Measurements from ENCODE around the gene IRX3. TPM values are rescaled to one million over a fixed set of nuclear protein-coding genes. Genes with fewer than 3 reads are reported as not detected.

The IRX3 gene
- total and polyA plus RNA-seq, 2 experiments from 2014 or later: 0.90 to 1.6 TPM

DNA sequence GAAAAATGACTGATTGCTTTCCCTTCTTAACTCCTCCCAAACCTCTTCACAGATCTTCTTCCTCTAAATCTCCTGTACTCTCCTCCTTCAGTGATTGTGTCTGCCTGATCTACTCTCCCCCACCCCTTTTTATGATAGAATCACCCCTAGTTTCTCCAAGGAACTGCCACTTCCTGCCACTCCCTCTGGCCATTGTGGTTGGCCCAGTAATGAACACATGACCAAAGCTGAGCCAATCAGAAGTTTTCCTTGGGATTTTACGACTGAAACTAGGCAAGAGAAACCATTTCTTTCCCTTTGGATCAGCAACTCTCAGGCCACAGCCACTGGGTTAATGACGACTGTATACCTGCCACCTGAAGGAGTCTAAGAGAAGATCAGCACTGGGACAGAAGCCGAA lies 15.9 kb downstream of the IRX3 start (continued):
- TF ChIP-seq, protein P1, sequence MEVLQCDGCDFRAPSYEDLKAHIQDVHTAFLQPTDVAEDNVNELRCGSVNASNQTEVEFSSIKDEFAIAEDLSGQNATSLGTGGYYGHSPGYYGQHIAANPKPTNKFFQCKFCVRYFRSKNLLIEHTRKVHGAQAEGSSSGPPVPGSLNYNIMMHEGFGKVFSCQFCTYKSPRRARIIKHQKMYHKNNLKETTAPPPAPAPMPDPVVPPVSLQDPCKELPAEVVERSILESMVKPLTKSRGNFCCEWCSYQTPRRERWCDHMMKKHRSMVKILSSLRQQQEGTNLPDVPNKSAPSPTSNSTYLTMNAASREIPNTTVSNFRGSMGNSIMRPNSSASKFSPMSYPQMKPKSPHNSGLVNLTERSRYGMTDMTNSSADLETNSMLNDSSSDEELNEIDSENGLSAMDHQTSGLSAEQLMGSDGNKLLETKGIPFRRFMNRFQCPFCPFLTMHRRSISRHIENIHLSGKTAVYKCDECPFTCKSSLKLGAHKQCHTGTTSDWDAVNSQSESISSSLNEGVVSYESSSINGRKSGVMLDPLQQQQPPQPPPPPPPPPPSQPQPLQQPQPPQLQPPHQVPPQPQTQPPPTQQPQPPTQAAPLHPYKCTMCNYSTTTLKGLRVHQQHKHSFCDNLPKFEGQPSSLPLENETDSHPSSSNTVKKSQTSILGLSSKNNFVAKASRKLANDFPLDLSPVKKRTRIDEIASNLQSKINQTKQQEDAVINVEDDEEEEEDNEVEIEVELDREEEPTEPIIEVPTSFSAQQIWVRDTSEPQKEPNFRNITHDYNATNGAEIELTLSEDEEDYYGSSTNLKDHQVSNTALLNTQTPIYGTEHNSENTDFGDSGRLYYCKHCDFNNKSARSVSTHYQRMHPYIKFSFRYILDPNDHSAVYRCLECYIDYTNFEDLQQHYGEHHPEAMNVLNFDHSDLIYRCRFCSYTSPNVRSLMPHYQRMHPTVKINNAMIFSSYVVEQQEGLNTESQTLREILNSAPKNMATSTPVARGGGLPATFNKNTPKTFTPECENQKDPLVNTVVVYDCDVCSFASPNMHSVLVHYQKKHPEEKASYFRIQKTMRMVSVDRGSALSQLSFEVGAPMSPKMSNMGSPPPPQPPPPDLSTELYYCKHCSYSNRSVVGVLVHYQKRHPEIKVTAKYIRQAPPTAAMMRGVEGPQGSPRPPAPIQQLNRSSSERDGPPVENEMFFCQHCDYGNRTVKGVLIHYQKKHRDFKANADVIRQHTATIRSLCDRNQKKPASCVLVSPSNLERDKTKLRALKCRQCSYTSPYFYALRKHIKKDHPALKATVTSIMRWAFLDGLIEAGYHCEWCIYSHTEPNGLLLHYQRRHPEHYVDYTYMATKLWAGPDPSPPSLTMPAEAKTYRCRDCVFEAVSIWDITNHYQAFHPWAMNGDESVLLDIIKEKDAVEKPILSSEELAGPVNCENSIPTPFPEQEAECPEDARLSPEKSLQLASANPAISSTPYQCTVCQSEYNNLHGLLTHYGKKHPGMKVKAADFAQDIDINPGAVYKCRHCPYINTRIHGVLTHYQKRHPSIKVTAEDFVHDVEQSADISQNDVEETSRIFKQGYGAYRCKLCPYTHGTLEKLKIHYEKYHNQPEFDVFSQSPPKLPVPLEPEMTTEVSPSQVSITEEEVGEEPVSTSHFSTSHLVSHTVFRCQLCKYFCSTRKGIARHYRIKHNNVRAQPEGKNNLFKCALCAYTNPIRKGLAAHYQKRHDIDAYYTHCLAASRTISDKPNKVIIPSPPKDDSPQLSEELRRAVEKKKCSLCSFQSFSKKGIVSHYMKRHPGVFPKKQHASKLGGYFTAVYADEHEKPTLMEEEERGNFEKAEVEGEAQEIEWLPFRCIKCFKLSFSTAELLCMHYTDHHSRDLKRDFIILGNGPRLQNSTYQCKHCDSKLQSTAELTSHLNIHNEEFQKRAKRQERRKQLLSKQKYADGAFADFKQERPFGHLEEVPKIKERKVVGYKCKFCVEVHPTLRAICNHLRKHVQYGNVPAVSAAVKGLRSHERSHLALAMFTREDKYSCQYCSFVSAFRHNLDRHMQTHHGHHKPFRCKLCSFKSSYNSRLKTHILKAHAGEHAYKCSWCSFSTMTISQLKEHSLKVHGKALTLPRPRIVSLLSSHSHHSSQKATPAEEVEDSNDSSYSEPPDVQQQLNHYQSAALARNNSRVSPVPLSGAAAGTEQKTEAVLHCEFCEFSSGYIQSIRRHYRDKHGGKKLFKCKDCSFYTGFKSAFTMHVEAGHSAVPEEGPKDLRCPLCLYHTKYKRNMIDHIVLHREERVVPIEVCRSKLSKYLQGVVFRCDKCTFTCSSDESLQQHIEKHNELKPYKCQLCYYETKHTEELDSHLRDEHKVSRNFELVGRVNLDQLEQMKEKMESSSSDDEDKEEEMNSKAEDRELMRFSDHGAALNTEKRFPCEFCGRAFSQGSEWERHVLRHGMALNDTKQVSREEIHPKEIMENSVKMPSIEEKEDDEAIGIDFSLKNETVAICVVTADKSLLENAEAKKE (CRISPR knock-in tag; IDR thresholded peaks at IDR 0.05): no peak

DNA sequence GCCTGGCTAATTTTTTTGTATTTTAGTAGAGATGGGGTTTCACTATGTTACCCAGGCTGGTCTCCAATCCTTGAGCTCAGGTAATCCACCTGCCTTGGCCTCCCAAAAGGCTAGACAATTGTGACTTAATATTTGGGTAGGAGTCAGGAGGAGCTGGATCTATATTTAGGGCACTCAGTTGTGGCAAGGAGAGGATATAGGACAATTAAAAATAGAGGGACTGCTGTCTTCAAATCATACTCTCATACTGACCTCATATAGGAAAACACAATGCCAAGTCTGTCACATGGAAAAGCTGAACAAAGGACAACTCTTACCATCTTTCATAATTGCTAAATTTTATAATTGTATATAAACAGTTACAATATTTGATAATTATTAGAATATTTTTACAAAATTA lies 17.1 kb downstream of the IRX3 start:
- H3K27me3 Mint-ChIP-seq (ENCODE audit: insufficient read depth, low read depth, poor library complexity): no peaks in the 10 kb centered on the region
- H3K4me3 Mint-ChIP-seq: no peak overlapping the region
- DNase-seq (ENCODE audit: low spot score) (no peak), ATAC-seq (no peak)
- Histone ChIP-seq H3K36me3 (ENCODE audit: insufficient read depth) (no peaks in the 10 kb centered on the region), H3K27ac (ENCODE audit: low read depth) (no peak overlapping the region), H3K27me3 (ENCODE audit: insufficient read depth) (no peaks in the 10 kb centered on the region), H3K4me2 (no peak overlapping the region), H3K4me3 (no peak overlapping the region), H4K20me1 (replicated peaks; ENCODE audit: insufficient read depth) (no peaks in the 10 kb centered on the region; the same call in 1 of the 2 replicates), H3K4me1 (ENCODE audit: insufficient read depth) (no peaks in the 10 kb centered on the region), H3K79me2 (replicated peaks; ENCODE audit: insufficient read depth) (no peaks in the 10 kb centered on the region), H3K9me2 (ENCODE audit: insufficient read depth) (no peaks in the 10 kb centered on the region), H3F3A (replicated peaks; ENCODE audit: low read depth) (no peaks in the 10 kb centered on the region), H2AFZ (no peak overlapping the region)
- H3K36me3 Mint-ChIP-seq (ENCODE audit: low read depth): no peaks in the 10 kb centered on the region; the same call in 2 of the 3 replicates
- H3K4me1 Mint-ChIP-seq: no peaks in the 10 kb centered on the region
- no peak overlapping the region for H3K27ac Mint-ChIP-seq
- H3K9me3 Mint-ChIP-seq: no peaks in the 10 kb centered on the region
- TF ChIP-seq, protein P2, sequence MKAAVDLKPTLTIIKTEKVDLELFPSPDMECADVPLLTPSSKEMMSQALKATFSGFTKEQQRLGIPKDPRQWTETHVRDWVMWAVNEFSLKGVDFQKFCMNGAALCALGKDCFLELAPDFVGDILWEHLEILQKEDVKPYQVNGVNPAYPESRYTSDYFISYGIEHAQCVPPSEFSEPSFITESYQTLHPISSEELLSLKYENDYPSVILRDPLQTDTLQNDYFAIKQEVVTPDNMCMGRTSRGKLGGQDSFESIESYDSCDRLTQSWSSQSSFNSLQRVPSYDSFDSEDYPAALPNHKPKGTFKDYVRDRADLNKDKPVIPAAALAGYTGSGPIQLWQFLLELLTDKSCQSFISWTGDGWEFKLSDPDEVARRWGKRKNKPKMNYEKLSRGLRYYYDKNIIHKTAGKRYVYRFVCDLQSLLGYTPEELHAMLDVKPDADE (IDR thresholded peaks at IDR 0.05): no peak
- TF ChIP-seq POLR2AphosphoS5 (IDR thresholded peaks at IDR 0.05; ENCODE audit: low read depth): no peak
- no peak for TF ChIP-seq STAT1 (IDR thresholded peaks at IDR 0.05; ENCODE audit: unreplicated experiment)
- TF ChIP-seq, protein P3, sequence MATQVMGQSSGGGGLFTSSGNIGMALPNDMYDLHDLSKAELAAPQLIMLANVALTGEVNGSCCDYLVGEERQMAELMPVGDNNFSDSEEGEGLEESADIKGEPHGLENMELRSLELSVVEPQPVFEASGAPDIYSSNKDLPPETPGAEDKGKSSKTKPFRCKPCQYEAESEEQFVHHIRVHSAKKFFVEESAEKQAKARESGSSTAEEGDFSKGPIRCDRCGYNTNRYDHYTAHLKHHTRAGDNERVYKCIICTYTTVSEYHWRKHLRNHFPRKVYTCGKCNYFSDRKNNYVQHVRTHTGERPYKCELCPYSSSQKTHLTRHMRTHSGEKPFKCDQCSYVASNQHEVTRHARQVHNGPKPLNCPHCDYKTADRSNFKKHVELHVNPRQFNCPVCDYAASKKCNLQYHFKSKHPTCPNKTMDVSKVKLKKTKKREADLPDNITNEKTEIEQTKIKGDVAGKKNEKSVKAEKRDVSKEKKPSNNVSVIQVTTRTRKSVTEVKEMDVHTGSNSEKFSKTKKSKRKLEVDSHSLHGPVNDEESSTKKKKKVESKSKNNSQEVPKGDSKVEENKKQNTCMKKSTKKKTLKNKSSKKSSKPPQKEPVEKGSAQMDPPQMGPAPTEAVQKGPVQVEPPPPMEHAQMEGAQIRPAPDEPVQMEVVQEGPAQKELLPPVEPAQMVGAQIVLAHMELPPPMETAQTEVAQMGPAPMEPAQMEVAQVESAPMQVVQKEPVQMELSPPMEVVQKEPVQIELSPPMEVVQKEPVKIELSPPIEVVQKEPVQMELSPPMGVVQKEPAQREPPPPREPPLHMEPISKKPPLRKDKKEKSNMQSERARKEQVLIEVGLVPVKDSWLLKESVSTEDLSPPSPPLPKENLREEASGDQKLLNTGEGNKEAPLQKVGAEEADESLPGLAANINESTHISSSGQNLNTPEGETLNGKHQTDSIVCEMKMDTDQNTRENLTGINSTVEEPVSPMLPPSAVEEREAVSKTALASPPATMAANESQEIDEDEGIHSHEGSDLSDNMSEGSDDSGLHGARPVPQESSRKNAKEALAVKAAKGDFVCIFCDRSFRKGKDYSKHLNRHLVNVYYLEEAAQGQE (IDR thresholded peaks at IDR 0.05; ENCODE audit: unreplicated experiment): no peak
- TF ChIP-seq, protein P4, sequence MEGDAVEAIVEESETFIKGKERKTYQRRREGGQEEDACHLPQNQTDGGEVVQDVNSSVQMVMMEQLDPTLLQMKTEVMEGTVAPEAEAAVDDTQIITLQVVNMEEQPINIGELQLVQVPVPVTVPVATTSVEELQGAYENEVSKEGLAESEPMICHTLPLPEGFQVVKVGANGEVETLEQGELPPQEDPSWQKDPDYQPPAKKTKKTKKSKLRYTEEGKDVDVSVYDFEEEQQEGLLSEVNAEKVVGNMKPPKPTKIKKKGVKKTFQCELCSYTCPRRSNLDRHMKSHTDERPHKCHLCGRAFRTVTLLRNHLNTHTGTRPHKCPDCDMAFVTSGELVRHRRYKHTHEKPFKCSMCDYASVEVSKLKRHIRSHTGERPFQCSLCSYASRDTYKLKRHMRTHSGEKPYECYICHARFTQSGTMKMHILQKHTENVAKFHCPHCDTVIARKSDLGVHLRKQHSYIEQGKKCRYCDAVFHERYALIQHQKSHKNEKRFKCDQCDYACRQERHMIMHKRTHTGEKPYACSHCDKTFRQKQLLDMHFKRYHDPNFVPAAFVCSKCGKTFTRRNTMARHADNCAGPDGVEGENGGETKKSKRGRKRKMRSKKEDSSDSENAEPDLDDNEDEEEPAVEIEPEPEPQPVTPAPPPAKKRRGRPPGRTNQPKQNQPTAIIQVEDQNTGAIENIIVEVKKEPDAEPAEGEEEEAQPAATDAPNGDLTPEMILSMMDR (conservative IDR thresholded peaks at IDR 0.05; ENCODE audit: low read depth in 2 of 2): no peak
- no peak for TF ChIP-seq ZNF331 (CRISPR knock-in tag; IDR thresholded peaks at IDR 0.05; ENCODE audit: low read depth)
- TF ChIP-seq EZH2phosphoT487 (IDR thresholded peaks at IDR 0.05; ENCODE audit: unreplicated experiment): no peak
- no peak for TF ChIP-seq EZH2 (IDR thresholded peaks at IDR 0.05; ENCODE audit: low read depth, unreplicated experiment)
- TF ChIP-seq CREB1 (CRISPR knock-in tag; IDR thresholded peaks at IDR 0.05; ENCODE audit: low read depth): no peak
- no peak for TF ChIP-seq ZNF114 (CRISPR knock-in tag; IDR thresholded peaks at IDR 0.05)
- no peak for TF ChIP-seq JUNB (IDR thresholded peaks at IDR 0.05; ENCODE audit: unreplicated experiment)
- no peak for TF ChIP-seq NANOG (IDR thresholded peaks at IDR 0.05; ENCODE audit: borderline replicate concordance)

Measured in GM23338 (cell line).